ENCODE results near the gene PGK2. TPM values are rescaled to one million over a fixed set of nuclear protein-coding genes. Genes with fewer than 3 reads are reported as not detected.

The PGK2 gene
- total RNA-seq, 4 donors from 2014 or later: not detected

DNA sequence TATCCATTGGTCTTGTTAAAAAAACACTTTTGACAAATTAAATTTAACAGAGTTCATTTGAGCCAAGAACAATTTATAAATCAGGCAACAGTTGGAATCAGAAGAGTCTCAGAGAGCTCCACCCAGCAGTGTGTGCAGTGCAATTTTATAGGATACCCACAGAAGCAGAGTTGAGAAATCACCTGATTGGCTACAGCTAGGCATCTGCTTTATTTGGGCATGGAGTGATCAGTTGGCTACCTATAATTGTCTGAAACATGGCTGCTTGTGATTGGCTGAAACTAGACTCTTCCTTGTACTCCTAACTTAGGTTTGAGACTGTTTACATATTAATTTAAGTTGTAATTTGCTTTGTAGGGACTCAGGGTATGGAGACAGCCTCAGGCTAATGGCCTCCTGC is 12.0 kb downstream of the PGK2 start:
- TF ChIP-seq, protein P1, sequence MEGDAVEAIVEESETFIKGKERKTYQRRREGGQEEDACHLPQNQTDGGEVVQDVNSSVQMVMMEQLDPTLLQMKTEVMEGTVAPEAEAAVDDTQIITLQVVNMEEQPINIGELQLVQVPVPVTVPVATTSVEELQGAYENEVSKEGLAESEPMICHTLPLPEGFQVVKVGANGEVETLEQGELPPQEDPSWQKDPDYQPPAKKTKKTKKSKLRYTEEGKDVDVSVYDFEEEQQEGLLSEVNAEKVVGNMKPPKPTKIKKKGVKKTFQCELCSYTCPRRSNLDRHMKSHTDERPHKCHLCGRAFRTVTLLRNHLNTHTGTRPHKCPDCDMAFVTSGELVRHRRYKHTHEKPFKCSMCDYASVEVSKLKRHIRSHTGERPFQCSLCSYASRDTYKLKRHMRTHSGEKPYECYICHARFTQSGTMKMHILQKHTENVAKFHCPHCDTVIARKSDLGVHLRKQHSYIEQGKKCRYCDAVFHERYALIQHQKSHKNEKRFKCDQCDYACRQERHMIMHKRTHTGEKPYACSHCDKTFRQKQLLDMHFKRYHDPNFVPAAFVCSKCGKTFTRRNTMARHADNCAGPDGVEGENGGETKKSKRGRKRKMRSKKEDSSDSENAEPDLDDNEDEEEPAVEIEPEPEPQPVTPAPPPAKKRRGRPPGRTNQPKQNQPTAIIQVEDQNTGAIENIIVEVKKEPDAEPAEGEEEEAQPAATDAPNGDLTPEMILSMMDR (IDR thresholded peaks at IDR 0.05): no peak
- no peak for TF ChIP-seq EP300 (IDR thresholded peaks at IDR 0.05)
- TF ChIP-seq POLR2A (IDR thresholded peaks at IDR 0.05): no peak
- H3K27ac ChIP-seq: no peak overlapping the region
- H3K27me3 ChIP-seq: no peaks in the 10 kb centered on the region
- no peaks in the 10 kb centered on the region for H3K4me1 ChIP-seq
- H3K4me3 ChIP-seq: no peak overlapping the region
- no peaks in the 10 kb centered on the region for H3K9me3 ChIP-seq
- no peak for DNase-seq (ENCODE audit: low spot score in 2 of 2)
- H3K36me3 ChIP-seq: no peaks in the 10 kb centered on the region

GRCh38 chr6:49772285-49772684 is 14.8 kb downstream of the PGK2 start:
- H3K27me3 ChIP-seq: no peaks in the 10 kb centered on the region
- TF ChIP-seq EP300 (IDR thresholded peaks at IDR 0.05): no peak
- no peaks in the 10 kb centered on the region for H3K4me1 ChIP-seq
- no peaks in the 10 kb centered on the region for H3K9me3 ChIP-seq
- DNase-seq (ENCODE audit: low spot score in 2 of 2): no peak
- no peaks in the 10 kb centered on the region for H3K36me3 ChIP-seq
- WGBS, 2 donors: 55 to 56% methylated on average over 5 of the region's 5 CpGs
- no peak overlapping the region for H3K4me3 ChIP-seq
- H3K27ac ChIP-seq: no peak overlapping the region

DNA sequence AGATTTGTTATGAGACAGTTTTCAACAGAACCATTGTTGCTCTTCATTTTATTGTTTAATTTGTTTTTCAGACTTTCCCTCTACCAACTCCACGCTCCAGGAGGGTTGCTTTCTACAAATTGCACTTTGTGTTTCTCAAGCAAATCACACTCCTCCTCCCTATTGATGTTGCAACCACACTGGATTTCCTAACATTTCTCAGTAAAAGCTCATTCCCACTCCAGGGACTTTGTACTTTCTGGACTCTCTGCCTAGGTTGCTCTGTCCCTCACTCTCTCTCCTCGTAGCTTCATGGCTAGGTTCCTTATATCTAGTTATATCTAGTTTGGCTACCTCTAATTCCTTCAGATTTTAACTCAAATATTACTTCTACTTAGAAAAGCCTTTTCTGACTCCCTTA is 20.3 kb downstream of the PGK2 start:
- 71 to 73% methylated on average over 2 of the region's 2 CpGs for whole genome bisulfite sequencing, 2 donors
- H3K27me3 ChIP-seq: no peaks in the 10 kb centered on the region
- no peaks in the 10 kb centered on the region for H3K4me1 ChIP-seq
- H3K9me3 ChIP-seq: no peaks in the 10 kb centered on the region
- TF ChIP-seq, protein P1 (IDR thresholded peaks at IDR 0.05): no peak
- no peak for TF ChIP-seq EP300 (IDR thresholded peaks at IDR 0.05)
- TF ChIP-seq POLR2A (IDR thresholded peaks at IDR 0.05): no peak
- H3K4me3 ChIP-seq: no peak overlapping the region
- H3K27ac ChIP-seq: no peak overlapping the region
- no peaks in the 10 kb centered on the region for H3K36me3 ChIP-seq
- DNase-seq (ENCODE audit: low spot score in 2 of 2): no peak

- Histone ChIP-seq H3K4me1 (no peaks in the 10 kb centered on the region), H3K36me3 (no peaks in the 10 kb centered on the region), H3K9me3 (no peaks in the 10 kb centered on the region), H3K4me3 (no peak overlapping the region), H3K27me3 (no peaks in the 10 kb centered on the region), H3K27ac (no peak overlapping the region)
- DNase-seq (ENCODE audit: low spot score in 2 of 2): no peak
- TF ChIP-seq EP300 (IDR thresholded peaks at IDR 0.05) (no peak), POLR2A (IDR thresholded peaks at IDR 0.05) (no peak)
- TF ChIP-seq, protein P1 (IDR thresholded peaks at IDR 0.05): no peak
- WGBS, 2 donors: 16 to 30% methylated on average over 2 of the region's 2 CpGs
Measured at GRCh38 chr6:49764571-49765236, 22.4 kb downstream of the PGK2 start.

DNA sequence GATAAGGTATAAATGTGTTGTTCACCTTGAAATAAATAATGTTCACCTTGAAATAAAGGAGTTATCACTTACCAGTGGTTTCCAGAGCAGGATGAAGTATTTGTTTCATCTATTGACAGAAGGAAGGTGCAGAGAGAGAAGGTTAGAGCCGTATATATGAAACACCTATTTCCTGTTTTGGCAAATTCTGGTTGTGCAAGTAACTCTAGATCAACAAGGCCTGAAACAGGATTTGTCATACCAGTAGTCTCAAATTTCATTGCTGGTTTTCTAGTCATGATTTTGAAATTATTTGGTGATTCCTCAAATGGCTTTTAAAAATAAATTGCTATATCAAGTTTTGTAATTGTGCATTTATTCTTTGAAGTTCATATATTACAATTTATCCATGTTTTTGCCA is 42.8 kb downstream of the PGK2 start, which contains the start of gene CRISP3:
TSS of gene CRISP3 (minus strand) at position 130 of the 400 bp plus-strand sequence. CDS start at position 109, 21 bp downstream.
- Histone ChIP-seq H3K9me3 (no peaks in the 10 kb centered on the region), H3K27ac (no peak within 1 kb of the TSS), H3K4me3 (no peak within 1 kb of the TSS), H3K4me1 (no peaks in the 10 kb centered on the region), H3K27me3 (no peaks in the 10 kb centered on the region), H3K36me3 (no peaks in the 10 kb centered on the region)
- no peak for DNase-seq (ENCODE audit: low spot score in 2 of 2)
- 45 to 63% methylated on average over 1 of the region's 1 CpG for WGBS, 2 donors
- TF ChIP-seq EP300 (IDR thresholded peaks at IDR 0.05): no peak
- TF ChIP-seq POLR2A (IDR thresholded peaks at IDR 0.05): no peak

DNA sequence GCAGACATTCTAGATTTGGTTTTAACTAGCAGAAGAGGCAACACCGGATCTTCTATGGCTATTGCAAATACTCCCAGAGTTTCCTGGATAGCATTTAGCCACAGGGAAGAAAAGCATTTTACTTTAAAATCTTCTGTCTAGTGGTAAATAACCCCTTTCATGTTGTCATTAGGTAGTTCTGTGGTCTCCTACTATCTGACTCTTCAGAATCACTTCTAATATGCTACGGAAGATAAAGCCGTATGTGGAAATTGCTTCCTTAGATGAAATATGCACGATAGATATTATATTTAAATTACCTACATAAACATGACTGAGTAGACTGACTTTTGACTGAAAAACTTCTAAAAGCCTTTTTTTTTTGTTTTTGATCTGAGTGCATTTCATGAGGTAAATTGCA is 43.7 kb downstream of the PGK2 start:
- TF ChIP-seq EP300 (IDR thresholded peaks at IDR 0.05) (no peak), POLR2A (IDR thresholded peaks at IDR 0.05) (no peak)
- TF ChIP-seq, protein P1 (IDR thresholded peaks at IDR 0.05): no peak
- no peaks in the 10 kb centered on the region for H3K27me3 ChIP-seq
- H3K27ac ChIP-seq: no peak overlapping the region
- no peaks in the 10 kb centered on the region for H3K4me1 ChIP-seq
- no peaks in the 10 kb centered on the region for H3K9me3 ChIP-seq
- 85 to 87% methylated on average over 4 of the region's 4 CpGs for WGBS, 2 donors
- no peak overlapping the region for H3K4me3 ChIP-seq
- no peaks in the 10 kb centered on the region for H3K36me3 ChIP-seq
- no peak for DNase-seq (ENCODE audit: low spot score in 2 of 2)
